ES-I3 (cell line): ENCODE data around the gene KHDRBS1.

Experiments used
- H3K36me3 ChIP-seq: 2 replicates; pipeline ENCODE4 v1.6.1; 2013; ENCODE audit warnings: mild to moderate bottlenecking, low read length, control low read depth, moderate library complexity; ENCODE audit not compliant: insufficient read depth
- H3K4me1 ChIP-seq: 2 replicates; pipeline ENCODE4 v1.6.1; 2013; ENCODE audit warnings: mild to moderate bottlenecking, control low read depth, low read length; ENCODE audit not compliant: insufficient read depth
- H3K9ac ChIP-seq: 2 replicates; pipeline ENCODE4 v1.6.1; 2013; ENCODE audit warnings: low read depth, mild to moderate bottlenecking, low read length, moderate library complexity
- H3K9me3 ChIP-seq: 2 replicates; pipeline ENCODE4 v1.6.1; 2013; ENCODE audit warnings: mild to moderate bottlenecking, low read length, moderate library complexity; ENCODE audit not compliant: control insufficient read depth, insufficient read depth

KHDRBS1 gene

GRCh38 chr1:32031578-32032274 is 18.1 kb downstream of the KHDRBS1 start:
- Histone ChIP-seq H3K36me3 (peaks cover 35% of the 10 kb centered on the region), H3K4me1 (no peaks in the 10 kb centered on the region), H3K9ac (no peak overlapping the region), H3K9me3 (no peaks in the 10 kb centered on the region)

GRCh38 chr1:32032275-32032615 is 18.6 kb downstream of the KHDRBS1 start:
- Histone ChIP-seq H3K36me3 (peaks cover 35% of the 10 kb centered on the region), H3K9ac (no peak overlapping the region), H3K9me3 (no peaks in the 10 kb centered on the region), H3K4me1 (no peaks in the 10 kb centered on the region)

- Histone ChIP-seq H3K36me3 (peaks cover 52% of the 10 kb centered on the region), H3K4me1 (no peaks in the 10 kb centered on the region), H3K9me3 (no peaks in the 10 kb centered on the region), H3K9ac (no peak overlapping the region)
Observed at GRCh38 chr1:32035119-32035518, 21.5 kb downstream of the KHDRBS1 start.

GRCh38 chr1:32040711-32041110 is 27.0 kb downstream of the KHDRBS1 start:
- Histone ChIP-seq H3K36me3 (peaks cover 61% of the 10 kb centered on the region), H3K9ac (no peak overlapping the region), H3K4me1 (no peaks in the 10 kb centered on the region), H3K9me3 (no peaks in the 10 kb centered on the region)

- H3K4me1 ChIP-seq, result no peaks in the 10 kb centered on the region
- H3K36me3 ChIP-seq, result peaks cover 66% of the 10 kb centered on the region
- no peaks in the 10 kb centered on the region for H3K9me3 ChIP-seq
- no peak overlapping the region for H3K9ac ChIP-seq
Observed at GRCh38 chr1:32042330-32042729, 28.7 kb downstream of the KHDRBS1 start.

GRCh38 chr1:32044234-32044633 is 30.6 kb downstream of the KHDRBS1 start:
- Histone ChIP-seq H3K9ac (no peak overlapping the region), H3K36me3 (peaks cover 64% of the 10 kb centered on the region), H3K9me3 (no peaks in the 10 kb centered on the region), H3K4me1 (no peaks in the 10 kb centered on the region)

GRCh38 chr1:32045772-32046171 is 32.1 kb downstream of the KHDRBS1 start:
- Histone ChIP-seq H3K4me1 (no peaks in the 10 kb centered on the region), H3K9me3 (no peaks in the 10 kb centered on the region), H3K36me3 (peaks cover 51% of the 10 kb centered on the region), H3K9ac (no peak overlapping the region)

- Histone ChIP-seq H3K9me3 (no peaks in the 10 kb centered on the region), H3K4me1 (no peaks in the 10 kb centered on the region), H3K36me3 (peaks cover 50% of the 10 kb centered on the region), H3K9ac (no peak overlapping the region)
Observed at GRCh38 chr1:32047701-32048100, 34.0 kb downstream of the KHDRBS1 start.

GRCh38 chr1:32048440-32048839 is 34.8 kb downstream of the KHDRBS1 start:
- Histone ChIP-seq H3K9me3 (no peaks in the 10 kb centered on the region), H3K36me3 (peaks cover 47% of the 10 kb centered on the region), H3K9ac (no peak overlapping the region), H3K4me1 (no peaks in the 10 kb centered on the region)

- Histone ChIP-seq H3K4me1 (no peaks in the 10 kb centered on the region), H3K9ac (no peak overlapping the region), H3K36me3 (peaks cover 53% of the 10 kb centered on the region), H3K9me3 (no peaks in the 10 kb centered on the region)
Observed at GRCh38 chr1:32051706-32052105, 38.0 kb downstream of the KHDRBS1 start.

- Histone ChIP-seq H3K4me1 (no peaks in the 10 kb centered on the region), H3K9ac (no peak overlapping the region), H3K36me3 (peaks cover 50% of the 10 kb centered on the region), H3K9me3 (no peaks in the 10 kb centered on the region)
Observed at GRCh38 chr1:32052887-32053286, 39.2 kb downstream of the KHDRBS1 start.

GRCh38 chr1:32055416-32055815 is 41.7 kb downstream of the KHDRBS1 start:
- no peaks in the 10 kb centered on the region for H3K9me3 ChIP-seq
- peaks cover 51% of the 10 kb centered on the region for H3K36me3 ChIP-seq
- 0 out of 2 replicates have a peak, but pooled peaks cover 6% of the 10 kb centered on the region for H3K4me1 ChIP-seq
- no peak overlapping the region for H3K9ac ChIP-seq

GRCh38 chr1:32056598-32056997 is 42.9 kb downstream of the KHDRBS1 start:
- Histone ChIP-seq H3K36me3 (peaks cover 50% of the 10 kb centered on the region), H3K9ac (no peak overlapping the region), H3K9me3 (no peaks in the 10 kb centered on the region), H3K4me1 (peaks cover 12% of the 10 kb centered on the region; the same call in 1 of the 2 replicates)

GRCh38 chr1:32060914-32061313 is 47.2 kb downstream of the KHDRBS1 start:
- Histone ChIP-seq H3K36me3 (peaks cover 20% of the 10 kb centered on the region), H3K4me1 (peaks cover 25% of the 10 kb centered on the region), H3K9ac (no peak overlapping the region)

GRCh38 chr1:32062867-32063230 is 49.2 kb downstream of the KHDRBS1 start:
- no peaks in the 10 kb centered on the region for H3K9me3 ChIP-seq
- peaks cover 15% of the 10 kb centered on the region for H3K36me3 ChIP-seq
- no peak overlapping the region for H3K9ac ChIP-seq
- H3K4me1 ChIP-seq, result peaks cover 25% of the 10 kb centered on the region

More at GRCh38 chr1:32060914-32061313, 47.2 kb downstream of the KHDRBS1 start:
- H3K9me3 ChIP-seq, result no peaks in the 10 kb centered on the region
